Activated naive CD8-positive, alpha-beta T cell treated with anti-CD3 and anti-CD28 coated beads, Interleukin-2, amount 50 U/mL, for 24 hours (primary cell): ENCODE data around the gene NPAS1.
"Not testable (repeated sequence)": the region's sequence is repeated elsewhere in the genome, so short reads cannot be mapped to it uniquely, and the experiment has no call there.

Source experiments
- ATAC-seq: fragments of 150-1000 bp; cut with Tn5 transposase; one replicate; pipeline ENCODE4 v1.10.0; 2021
- DNase-seq: peaks from one replicate; pipeline ENCODE4 v3.0.0; 2021
- H3K27ac Mint-ChIP-seq: one replicate; pipeline ENCODE4 v1.8.0; 2021; ENCODE audit warnings: mild to moderate bottlenecking, mixed read lengths
- H3K27me3 Mint-ChIP-seq: one replicate; pipeline ENCODE4 v1.8.0; 2021; ENCODE audit warnings: mixed read lengths
- H3K36me3 Mint-ChIP-seq: one replicate; pipeline ENCODE4 v1.8.0; 2021; ENCODE audit warnings: low read depth, mixed read lengths
- H3K4me1 Mint-ChIP-seq: one replicate; pipeline ENCODE4 v1.8.0; 2021; ENCODE audit warnings: mixed read lengths
- H3K4me3 Mint-ChIP-seq: one replicate; pipeline ENCODE4 v1.8.0; 2021; ENCODE audit warnings: mild to moderate bottlenecking, moderate library complexity, mixed read lengths
- H3K9me3 Mint-ChIP-seq: one replicate; pipeline ENCODE4 v1.8.0; 2021; ENCODE audit warnings: mixed read lengths

The NPAS1 gene

GRCh38 chr19:47002106-47002766, 17.4 kb upstream of the NPAS1 start:
- H3K36me3 Mint-ChIP-seq = peaks cover 9% of the 10 kb centered on the region
- H3K9me3 Mint-ChIP-seq = no peaks in the 10 kb centered on the region
- DNase-seq (no peak), ATAC-seq (no peak)
- H3K27me3 Mint-ChIP-seq = peaks cover 21% of the 10 kb centered on the region
- H3K4me3 Mint-ChIP-seq = no peak overlapping the region
- H3K27ac Mint-ChIP-seq = no peak overlapping the region
- H3K4me1 Mint-ChIP-seq = peaks cover 6% of the 10 kb centered on the region

- no peak overlapping the region for H3K4me3 Mint-ChIP-seq
- peaks cover 21% of the 10 kb centered on the region for H3K27me3 Mint-ChIP-seq
- no peak for ATAC-seq
- H3K36me3 Mint-ChIP-seq = peaks cover 9% of the 10 kb centered on the region
- no peak for DNase-seq
- H3K27ac Mint-ChIP-seq = no peak overlapping the region
- H3K4me1 Mint-ChIP-seq = peaks cover 6% of the 10 kb centered on the region
- no peaks in the 10 kb centered on the region for H3K9me3 Mint-ChIP-seq
Observed at GRCh38 chr19:47002853-47003610, 16.6 kb upstream of the NPAS1 start.

GRCh38 chr19:47003611-47004465, 15.8 kb upstream of the NPAS1 start:
- no peak for DNase-seq
- Mint-ChIP-seq H3K36me3 (peaks cover 9% of the 10 kb centered on the region), H3K9me3 (no peaks in the 10 kb centered on the region), H3K4me1 (peaks cover 6% of the 10 kb centered on the region), H3K27me3 (peaks cover 27% of the 10 kb centered on the region), H3K4me3 (no peak overlapping the region), H3K27ac (no peak overlapping the region)
- ATAC-seq = no peak

- Mint-ChIP-seq H3K27me3 (peaks cover 27% of the 10 kb centered on the region), H3K36me3 (peaks cover 6% of the 10 kb centered on the region), H3K4me1 (peaks cover 6% of the 10 kb centered on the region), H3K9me3 (no peaks in the 10 kb centered on the region), H3K27ac (no peak overlapping the region), H3K4me3 (no peak overlapping the region)
- DNase-seq = no peak
- ATAC-seq = no peak
Observed at GRCh38 chr19:47005164-47005641, 14.4 kb upstream of the NPAS1 start.

GRCh38 chr19:47005873-47006272, 13.8 kb upstream of the NPAS1 start:
- Mint-ChIP-seq H3K4me3 (no peak overlapping the region), H3K4me1 (peaks cover 6% of the 10 kb centered on the region), H3K36me3 (peaks cover 5% of the 10 kb centered on the region), H3K9me3 (no peaks in the 10 kb centered on the region), H3K27me3 (peaks cover 27% of the 10 kb centered on the region), H3K27ac (no peak overlapping the region)
- DNase-seq (no peak), ATAC-seq (peak; percentile 31)

GRCh38 chr19:47006496-47006895, 13.1 kb upstream of the NPAS1 start:
- H3K9me3 Mint-ChIP-seq = no peaks in the 10 kb centered on the region
- no peak for ATAC-seq
- H3K27ac Mint-ChIP-seq = no peak overlapping the region
- H3K4me3 Mint-ChIP-seq = no peak overlapping the region
- no peak for DNase-seq
- H3K27me3 Mint-ChIP-seq = peaks cover 27% of the 10 kb centered on the region
- H3K4me1 Mint-ChIP-seq = peaks cover 6% of the 10 kb centered on the region
- peaks cover 3% of the 10 kb centered on the region for H3K36me3 Mint-ChIP-seq

GRCh38 chr19:47010549-47010948, 9.1 kb upstream of the NPAS1 start:
- H3K36me3 Mint-ChIP-seq, H3K4me3 Mint-ChIP-seq, DNase-seq, H3K4me1 Mint-ChIP-seq, ATAC-seq, H3K27ac Mint-ChIP-seq, H3K9me3 Mint-ChIP-seq: not testable (repeated sequence)
- H3K27me3 Mint-ChIP-seq = peaks cover 28% of the 10 kb centered on the region

- no peaks in the 10 kb centered on the region for H3K36me3 Mint-ChIP-seq
- no peaks in the 10 kb centered on the region for H3K9me3 Mint-ChIP-seq
- peaks cover 8% of the 10 kb centered on the region for H3K4me1 Mint-ChIP-seq
- H3K27me3 Mint-ChIP-seq = peaks cover 23% of the 10 kb centered on the region
- no peak overlapping the region for H3K4me3 Mint-ChIP-seq
- ATAC-seq (no peak), DNase-seq (no peak)
- no peak overlapping the region for H3K27ac Mint-ChIP-seq
Observed at GRCh38 chr19:47012617-47013016, 7.0 kb upstream of the NPAS1 start.

- peaks cover 22% of the 10 kb centered on the region for H3K27me3 Mint-ChIP-seq
- no peak overlapping the region for H3K27ac Mint-ChIP-seq
- ATAC-seq (peak; percentile 68), DNase-seq (peak; percentile 76)
- H3K9me3 Mint-ChIP-seq = no peaks in the 10 kb centered on the region
- peaks cover 8% of the 10 kb centered on the region for H3K4me1 Mint-ChIP-seq
- H3K4me3 Mint-ChIP-seq = peak overlapping the region; percentile 25
- no peaks in the 10 kb centered on the region for H3K36me3 Mint-ChIP-seq
Observed at GRCh38 chr19:47013041-47013517, 6.6 kb upstream of the NPAS1 start.

- no peaks in the 10 kb centered on the region for H3K9me3 Mint-ChIP-seq
- no peak overlapping the region for H3K4me3 Mint-ChIP-seq
- no peak overlapping the region for H3K27ac Mint-ChIP-seq
- peaks cover 14% of the 10 kb centered on the region for H3K4me1 Mint-ChIP-seq
- DNase-seq (no peak), ATAC-seq (no peak)
- H3K36me3 Mint-ChIP-seq = no peaks in the 10 kb centered on the region
- peaks cover 49% of the 10 kb centered on the region for H3K27me3 Mint-ChIP-seq
Observed at GRCh38 chr19:47018923-47019322, 714 bp upstream of the NPAS1 start.

- Mint-ChIP-seq H3K4me1 (peaks cover 14% of the 10 kb centered on the region), H3K27ac (no peak overlapping the region), H3K4me3 (no peak overlapping the region), H3K36me3 (no peaks in the 10 kb centered on the region), H3K27me3 (peaks cover 58% of the 10 kb centered on the region), H3K9me3 (no peaks in the 10 kb centered on the region)
- ATAC-seq (no peak), DNase-seq (no peak)
Observed at GRCh38 chr19:47020132-47020805, 632 bp downstream of the NPAS1 start.

GRCh38 chr19:47020992-47021496, 1.4 kb downstream of the NPAS1 start:
- peaks cover 14% of the 10 kb centered on the region for H3K4me1 Mint-ChIP-seq
- ATAC-seq = no peak
- DNase-seq = no peak
- H3K27ac Mint-ChIP-seq = no peak overlapping the region
- H3K4me3 Mint-ChIP-seq = peak overlapping the region; percentile 38
- H3K27me3 Mint-ChIP-seq = peaks cover 61% of the 10 kb centered on the region
- H3K36me3 Mint-ChIP-seq = no peaks in the 10 kb centered on the region
- no peaks in the 10 kb centered on the region for H3K9me3 Mint-ChIP-seq

- Mint-ChIP-seq H3K36me3 (no peaks in the 10 kb centered on the region), H3K4me3 (peak overlapping the region; percentile 38), H3K9me3 (no peaks in the 10 kb centered on the region), H3K4me1 (peaks cover 14% of the 10 kb centered on the region), H3K27me3 (peaks cover 65% of the 10 kb centered on the region), H3K27ac (no peak overlapping the region)
- ATAC-seq (no peak), DNase-seq (no peak)
Observed at GRCh38 chr19:47021536-47022139, 2.0 kb downstream of the NPAS1 start.
